ENCODE results near the gene SST. TPM values are rescaled to one million over a fixed set of nuclear protein-coding genes. Genes with fewer than 3 reads are reported as not detected.

The SST gene
- total RNA-seq, 1 experiment from 2014 or later: not detected

GRCh38 chr3:187665764-187666402 lies 4.3 kb downstream of the SST start:
- no TSS peak for BruUV-seq (replicated peaks)
- no peak for TF ChIP-seq CTCF (IDR thresholded peaks at IDR 0.05; ENCODE audit: unreplicated experiment)
- Mint-ChIP-seq H3K4me3 (ENCODE audit: low read depth, unreplicated experiment) (no peak overlapping the region), H3K9me3 (ENCODE audit: low read depth, unreplicated experiment) (no peaks in the 10 kb centered on the region), H3K27me3 (ENCODE audit: unreplicated experiment) (peaks cover 52% of the 10 kb centered on the region), H3K4me1 (ENCODE audit: low read depth, unreplicated experiment) (no peaks in the 10 kb centered on the region), H3K27ac (ENCODE audit: unreplicated experiment) (no peak overlapping the region), H3K36me3 (ENCODE audit: insufficient read depth, unreplicated experiment) (no peaks in the 10 kb centered on the region)
- intact Hi-C loops (cut with micrococcal nuclease; ENCODE audit: unreplicated experiment): no loop called here
- no peak for DNase-seq
- CTCF ChIA-PET: no interaction called here

- intact Hi-C loops (cut with micrococcal nuclease; ENCODE audit: unreplicated experiment): no loop called here
- no peaks in the 10 kb centered on the region for H3K9me3 Mint-ChIP-seq (ENCODE audit: low read depth, unreplicated experiment)
- no peak for TF ChIP-seq CTCF (IDR thresholded peaks at IDR 0.05; ENCODE audit: unreplicated experiment)
- no peak overlapping the region for H3K4me3 Mint-ChIP-seq (ENCODE audit: low read depth, unreplicated experiment)
- CTCF ChIA-PET: interaction anchor here (1.4 kb wide), 1 partner anchor 445 kb away, joined by 3 read pairs; no protein-coding TSS in a partner anchor
- no peaks in the 10 kb centered on the region for H3K4me1 Mint-ChIP-seq (ENCODE audit: low read depth, unreplicated experiment)
- peaks cover 43% of the 10 kb centered on the region for H3K27me3 Mint-ChIP-seq (ENCODE audit: unreplicated experiment)
- H3K36me3 Mint-ChIP-seq (ENCODE audit: insufficient read depth, unreplicated experiment): no peaks in the 10 kb centered on the region
- BruUV-seq (replicated peaks): no TSS peak
- no peak for DNase-seq
- H3K27ac Mint-ChIP-seq (ENCODE audit: unreplicated experiment): no peak overlapping the region
Observed at GRCh38 chr3:187665010-187665409, 5.2 kb downstream of the SST start.

GRCh38 chr3:187662848-187663409 lies 7.3 kb downstream of the SST start:
- Mint-ChIP-seq H3K27me3 (ENCODE audit: unreplicated experiment) (peaks cover 35% of the 10 kb centered on the region), H3K36me3 (ENCODE audit: insufficient read depth, unreplicated experiment) (no peaks in the 10 kb centered on the region), H3K4me3 (ENCODE audit: low read depth, unreplicated experiment) (no peak overlapping the region), H3K4me1 (ENCODE audit: low read depth, unreplicated experiment) (no peaks in the 10 kb centered on the region), H3K27ac (ENCODE audit: unreplicated experiment) (no peak overlapping the region), H3K9me3 (ENCODE audit: low read depth, unreplicated experiment) (no peaks in the 10 kb centered on the region)
- intact Hi-C loops (cut with micrococcal nuclease; ENCODE audit: unreplicated experiment): no loop called here
- no peak for DNase-seq
- CTCF ChIA-PET: interaction anchor here (4.1 kb wide), 1 partner anchor 16 kb away, joined by 17 read pairs; no protein-coding TSS in a partner anchor
- no TSS peak for BruUV-seq (replicated peaks)
- TF ChIP-seq CTCF (IDR thresholded peaks at IDR 0.05; ENCODE audit: unreplicated experiment): no peak

- no peaks in the 10 kb centered on the region for H3K9me3 Mint-ChIP-seq (ENCODE audit: low read depth, unreplicated experiment)
- CTCF ChIA-PET: interaction anchor here (1.4 to 4.1 kb wide), 2 partner anchors 11 to 18 kb away, joined by 4 to 17 read pairs; no protein-coding TSS in a partner anchor
- no peak for TF ChIP-seq CTCF (IDR thresholded peaks at IDR 0.05; ENCODE audit: unreplicated experiment)
- H3K4me3 Mint-ChIP-seq (ENCODE audit: low read depth, unreplicated experiment): no peak overlapping the region
- intact Hi-C loops (cut with micrococcal nuclease; ENCODE audit: unreplicated experiment): no loop called here
- no TSS peak for BruUV-seq (replicated peaks)
- DNase-seq: no peak
- no peaks in the 10 kb centered on the region for H3K4me1 Mint-ChIP-seq (ENCODE audit: low read depth, unreplicated experiment)
- H3K36me3 Mint-ChIP-seq (ENCODE audit: insufficient read depth, unreplicated experiment): no peaks in the 10 kb centered on the region
- H3K27me3 Mint-ChIP-seq (ENCODE audit: unreplicated experiment): peaks cover 29% of the 10 kb centered on the region
- no peak overlapping the region for H3K27ac Mint-ChIP-seq (ENCODE audit: unreplicated experiment)
Observed at GRCh38 chr3:187661267-187661666, 8.9 kb downstream of the SST start.

All from Calu3 (cell line).